CD4-positive, alpha-beta memory T cell (primary cell): ENCODE measurements around the gene ACSS1. TPM values are rescaled to one million over a fixed set of nuclear protein-coding genes. Genes with fewer than 3 reads are reported as not detected.

Experiments used
- CTCF ChIA-PET: fragments of 350-600 bp; sonication (Branson Sonifier 250); formaldehyde crosslinking; loops from one replicate; lab custom pipeline; 2021; ENCODE audit warnings: inconsistent platforms; ENCODE audit not compliant: partially characterized antibody; lab: Charles Lee
- POLR2A ChIA-PET: fragments of 350-600 bp; sonication (Branson Sonifier 250); formaldehyde crosslinking; loops from one replicate; lab custom pipeline; 2021; ENCODE audit not compliant: partially characterized antibody; lab: Charles Lee
- DNase-seq, 5 donors: peaks; one replicate each; pipeline versions ENCODE4 v3.0.0 to v3.0.0-alpha.2; 2020 to 2022; ENCODE audit warnings: mixed read lengths in 1 of 5
- H3K27ac ChIP-seq: one replicate; pipeline ENCODE4 v1.7.0; 2013; ENCODE audit warnings: low read depth, low read length
- H3K27me3 ChIP-seq: 2 replicates; pipeline ENCODE4 v1.7.0; 2013; ENCODE audit warnings: mild to moderate bottlenecking, low read length, moderate library complexity; ENCODE audit not compliant: insufficient read depth
- H3K36me3 ChIP-seq: 2 replicates; pipeline ENCODE4 v1.7.0; 2013; ENCODE audit warnings: mild to moderate bottlenecking, low read length, moderate library complexity; ENCODE audit not compliant: insufficient read depth
- H3K4me1 ChIP-seq: 2 replicates; pipeline ENCODE4 v1.7.0; 2013; ENCODE audit warnings: mild to moderate bottlenecking, low read length, moderate library complexity; ENCODE audit not compliant: insufficient read depth
- H3K4me3 ChIP-seq, 2 donors: one replicate each; pipeline ENCODE4 v1.7.0; 2013; ENCODE audit warnings: low read length in 2 of 2, mild to moderate bottlenecking in 1 of 2
- H3K9me3 ChIP-seq, 2 donors: one replicate each; pipeline ENCODE4 v1.7.0; 2013; ENCODE audit warnings: low read length in 2 of 2, control low read depth in 1 of 2; ENCODE audit not compliant: control insufficient read depth in 1 of 2
- H3K27ac Mint-ChIP-seq, 7 donors: one replicate each; pipeline ENCODE4 v1.8.0; 2020 to 2021; ENCODE audit warnings: mixed read lengths in 7 of 7, mild to moderate bottlenecking in 6 of 7, inconsistent platforms in 3 of 7, moderate library complexity in 3 of 7
- H3K27me3 Mint-ChIP-seq, 2 donors: one replicate each; pipeline ENCODE4 v1.8.0; 2020 to 2021; ENCODE audit warnings: mixed read lengths in 2 of 2
- H3K36me3 Mint-ChIP-seq, 2 donors: one replicate each; pipeline ENCODE4 v1.8.0; 2020 to 2021; ENCODE audit warnings: mixed read lengths in 2 of 2, inconsistent platforms in 1 of 2, mild to moderate bottlenecking in 1 of 2
- H3K4me1 Mint-ChIP-seq, 4 donors: one replicate each; pipeline ENCODE4 v1.8.0; 2020 to 2021; ENCODE audit warnings: mixed read lengths in 4 of 4, mild to moderate bottlenecking in 1 of 4
- H3K4me3 Mint-ChIP-seq, 8 donors: one replicate each; pipeline ENCODE4 v1.8.0; 2020 to 2021; ENCODE audit warnings: mixed read lengths in 8 of 8, mild to moderate bottlenecking in 7 of 8, moderate library complexity in 6 of 8, inconsistent platforms in 3 of 8
- H3K9me3 Mint-ChIP-seq, 8 donors: one replicate each; pipeline ENCODE4 v1.8.0; 2020 to 2021; ENCODE audit warnings: mixed read lengths in 8 of 8, mild to moderate bottlenecking in 5 of 8, inconsistent platforms in 3 of 8, moderate library complexity in 1 of 8
- intact Hi-C: fragments of 100-400 bp; cut with micrococcal nuclease; formaldehyde crosslinking; loops from one replicate; pipeline ENCODE4 v1.15.1; 2023
- polyA plus RNA-seq, 2 donors: library from polyadenylated mRNA; unstranded; fragments of 300-500 nt; fragmentation: Illumina TruSeq; gene quantifications; one replicate each; pipeline ENCODE4 v1.2.3, GENCODE V29; 2021
- total RNA-seq, 2 experiments: library from RNA; stranded (reverse); gene quantifications; one replicate each; pipeline ENCODE4 v1.2.3, GENCODE V29; 2021

Gene ACSS1
- total and polyA plus RNA-seq, 4 experiments from 2014 or later: 44.6 to 56.5 (median 51.3) TPM

DNA sequence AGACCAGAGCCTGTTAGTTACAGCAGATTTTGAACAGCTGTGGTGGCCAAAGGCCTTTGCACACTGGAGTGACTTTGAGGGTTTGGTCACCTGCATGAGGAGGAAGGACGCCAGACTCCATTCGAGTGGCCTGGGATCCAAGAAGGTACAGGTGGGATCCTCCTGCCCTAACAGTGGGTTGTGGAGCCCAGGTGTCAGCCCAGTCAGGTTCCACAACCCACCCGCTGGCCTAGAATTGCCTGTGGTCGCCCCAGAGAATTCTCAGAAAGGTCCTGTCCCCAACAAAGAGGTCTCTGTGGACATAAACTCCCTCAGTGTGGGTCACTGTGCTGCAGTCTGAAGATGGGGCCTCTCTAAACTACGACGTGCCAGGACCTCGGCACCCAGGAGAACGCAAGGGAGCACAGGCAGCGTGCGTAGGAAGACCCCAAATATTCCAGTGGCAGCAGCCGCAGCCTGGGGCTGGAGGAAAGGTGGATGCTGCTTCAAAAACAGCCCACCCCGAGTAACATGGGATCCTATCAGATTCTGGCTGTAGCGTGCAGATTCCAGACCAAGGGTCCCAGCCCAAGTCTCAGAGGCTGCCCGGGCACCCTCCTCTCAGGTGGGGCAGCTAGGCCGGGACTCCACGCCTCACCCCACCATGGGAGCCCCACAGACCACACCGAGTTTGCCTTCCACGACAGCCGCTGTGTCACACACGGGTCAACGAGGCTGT lies 16.0 kb downstream of the ACSS1 start:
- H3K27ac Mint-ChIP-seq: peak overlapping the region; percentile 70 to 97 (median 94)
- H3K9me3 Mint-ChIP-seq: no peaks in the 10 kb centered on the region
- no peaks in the 10 kb centered on the region for H3K9me3 ChIP-seq
- POLR2A ChIA-PET: interaction anchor here (2.4 kb wide), 1 partner anchor 16 kb away, joined by 17 read pairs; the partner anchor contains the start of gene ACSS1
- H3K27me3 Mint-ChIP-seq: no peaks in the 10 kb centered on the region
- H3K36me3 ChIP-seq: no peaks in the 10 kb centered on the region
- no peak overlapping the region for H3K4me3 ChIP-seq
- H3K4me1 Mint-ChIP-seq: peaks cover 20 to 62% (median 49%) of the 10 kb centered on the region in 4 donors
- peaks cover 56% of the 10 kb centered on the region for H3K4me1 ChIP-seq
- no peak for DNase-seq
- H3K36me3 Mint-ChIP-seq: peaks cover under 1 to 12% of the 10 kb centered on the region in 2 donors
- peak overlapping the region; percentile 51 for H3K27ac ChIP-seq
- CTCF ChIA-PET: interaction anchor here (0.7 to 3.3 kb wide), 2 partner anchors 48 to 319 kb away, joined by 3 to 11 read pairs; no protein-coding TSS in a partner anchor
- intact Hi-C loops: loop anchor here (2.0 kb wide), 1 partner anchor 17 kb away; the partner anchor contains the start of gene ACSS1
- no peaks in the 10 kb centered on the region for H3K27me3 ChIP-seq
- peak overlapping the region in 3 of 8 donors; percentile 27 to 49 (median 47) for H3K4me3 Mint-ChIP-seq

GRCh38 chr20:25040438-25040831 lies 17.5 kb downstream of the ACSS1 start:
- H3K4me1 Mint-ChIP-seq: peaks cover 34 to 77% (median 62%) of the 10 kb centered on the region in 4 donors
- H3K4me3 Mint-ChIP-seq: peak overlapping the region in 2 of 8 donors; percentile 12 to 50
- CTCF ChIA-PET: no interaction called here
- H3K4me3 ChIP-seq: no peak overlapping the region
- peaks cover 71% of the 10 kb centered on the region for H3K4me1 ChIP-seq
- H3K36me3 Mint-ChIP-seq: peaks cover 0 to 2% of the 10 kb centered on the region in 2 donors
- no peaks in the 10 kb centered on the region for H3K27me3 ChIP-seq
- H3K27ac Mint-ChIP-seq: peak overlapping the region; percentile 57 to 87 (median 80)
- no peaks in the 10 kb centered on the region for H3K9me3 ChIP-seq
- POLR2A ChIA-PET: no interaction called here
- H3K36me3 ChIP-seq: no peaks in the 10 kb centered on the region
- no peaks in the 10 kb centered on the region for H3K9me3 Mint-ChIP-seq
- no peaks in the 10 kb centered on the region for H3K27me3 Mint-ChIP-seq
- no peak for DNase-seq
- no peak overlapping the region for H3K27ac ChIP-seq
- intact Hi-C loops: no loop called here

DNA sequence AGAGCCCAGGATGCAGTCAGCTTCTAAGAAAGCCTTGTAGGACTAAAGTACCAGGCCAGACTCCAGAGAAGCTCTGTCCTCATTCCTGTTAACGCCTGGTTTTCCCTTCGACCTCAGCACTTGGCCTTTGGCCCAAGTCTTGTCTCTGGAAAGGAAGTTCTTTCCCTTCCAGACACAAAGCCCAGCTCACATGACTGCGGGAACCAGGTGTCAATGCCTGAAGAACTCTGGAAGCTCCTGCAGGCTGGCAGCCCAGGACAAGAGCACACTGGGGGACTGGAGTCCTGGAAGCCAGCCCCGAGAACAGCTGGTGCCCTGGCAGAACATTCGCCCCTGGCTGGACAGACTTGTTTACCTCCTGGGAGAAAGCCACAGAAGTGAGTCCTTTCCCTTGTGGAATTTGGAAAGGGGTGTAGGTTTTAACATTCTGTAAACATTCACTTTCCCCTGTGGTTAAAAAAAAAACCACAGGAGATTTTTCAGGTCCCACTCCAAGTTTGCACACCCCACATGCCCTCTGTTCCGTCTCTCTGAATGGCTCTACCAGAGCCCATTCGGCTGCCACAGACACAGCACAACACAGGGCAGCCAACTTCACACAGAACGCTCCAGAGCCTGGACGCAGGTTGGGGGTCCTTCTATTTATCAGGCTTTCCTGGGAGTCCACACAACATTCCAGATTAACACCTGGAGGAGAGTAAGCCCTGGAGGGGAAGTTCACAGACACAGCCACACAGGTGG lies 18.1 kb downstream of the ACSS1 start:
- no peak for DNase-seq
- no peak overlapping the region for H3K4me3 ChIP-seq
- Mint-ChIP-seq H3K36me3 (peaks cover 0 to 2% of the 10 kb centered on the region in 2 donors), H3K27me3 (no peaks in the 10 kb centered on the region), H3K9me3 (no peaks in the 10 kb centered on the region), H3K27ac (peak overlapping the region; percentile 37 to 87 (median 78)), H3K4me1 (peaks cover 34 to 80% (median 63%) of the 10 kb centered on the region in 4 donors), H3K4me3 (peak overlapping the region in 2 of 8 donors; percentile 29 to 50)
- intact Hi-C loops: no loop called here
- H3K27me3 ChIP-seq: no peaks in the 10 kb centered on the region
- POLR2A ChIA-PET: interaction anchor here (1.0 to 1.5 kb wide), 2 partner anchors 19 to 156 kb away, joined by 3 to 4 read pairs; partner anchors contain the start of genes ACSS1 and ENTPD6
- H3K9me3 ChIP-seq: no peaks in the 10 kb centered on the region
- H3K4me1 ChIP-seq: peaks cover 71% of the 10 kb centered on the region
- CTCF ChIA-PET: interaction anchor here (0.6 kb wide), 1 partner anchor 25 kb away, joined by 3 read pairs; no protein-coding TSS in a partner anchor
- peak overlapping the region; percentile 15 for H3K27ac ChIP-seq
- H3K36me3 ChIP-seq: no peaks in the 10 kb centered on the region

DNA sequence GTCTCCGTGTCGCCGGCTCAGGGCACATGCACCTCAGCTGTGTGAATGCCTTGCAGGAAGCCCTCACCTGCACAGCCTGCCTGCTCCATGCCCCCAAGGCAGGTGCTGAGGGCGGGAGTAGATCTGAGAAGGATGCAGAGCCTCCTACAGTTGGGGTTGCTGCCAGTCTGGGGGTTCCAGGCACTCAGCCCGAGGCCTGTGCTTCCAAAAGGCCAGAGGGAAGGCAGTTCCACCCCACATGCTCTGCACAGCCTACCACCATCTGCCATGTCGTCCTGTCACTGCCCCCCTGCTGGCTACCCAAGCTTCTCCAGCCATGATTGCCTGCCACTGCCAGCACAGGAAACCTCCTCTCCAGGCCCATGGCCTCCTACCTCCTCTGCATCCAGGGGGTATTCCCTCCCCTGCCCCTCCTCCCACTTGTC lies 19.3 kb downstream of the ACSS1 start:
- peaks cover 35 to 88% (median 60%) of the 10 kb centered on the region in 4 donors for H3K4me1 Mint-ChIP-seq
- intact Hi-C loops: no loop called here
- H3K4me3 Mint-ChIP-seq: no peak overlapping the region
- H3K36me3 Mint-ChIP-seq: peaks cover 0 to 2% of the 10 kb centered on the region in 2 donors
- ChIA-PET POLR2A (interaction anchor here (1.5 kb wide), 1 partner anchor 20 kb away, joined by 4 read pairs; the partner anchor contains the start of gene ACSS1), CTCF (interaction anchor here (0.8 to 0.9 kb wide), 2 partner anchors 44 to 45 kb away, joined by 3 read pairs; no protein-coding TSS in a partner anchor)
- DNase-seq: no peak
- no peak overlapping the region for H3K27ac ChIP-seq
- H3K9me3 Mint-ChIP-seq: no peaks in the 10 kb centered on the region
- H3K4me1 ChIP-seq: peaks cover 70% of the 10 kb centered on the region
- H3K36me3 ChIP-seq: no peaks in the 10 kb centered on the region
- no peaks in the 10 kb centered on the region for H3K27me3 Mint-ChIP-seq
- no peaks in the 10 kb centered on the region for H3K27me3 ChIP-seq
- H3K27ac Mint-ChIP-seq: peak overlapping the region; percentile 52 to 82 (median 65)
- no peak overlapping the region for H3K4me3 ChIP-seq
- H3K9me3 ChIP-seq: no peaks in the 10 kb centered on the region

- ChIA-PET CTCF (interaction anchor here (0.8 kb wide), 1 partner anchor 45 kb away, joined by 3 read pairs; no protein-coding TSS in a partner anchor), POLR2A (interaction anchor here (1.5 kb wide), 1 partner anchor 20 kb away, joined by 4 read pairs; the partner anchor contains the start of gene ACSS1)
- Mint-ChIP-seq H3K4me1 (peaks cover 34 to 85% (median 57%) of the 10 kb centered on the region in 4 donors), H3K4me3 (peak overlapping the region in 1 of 8 donors; percentile 15), H3K36me3 (no peaks in the 10 kb centered on the region), H3K9me3 (no peaks in the 10 kb centered on the region), H3K27me3 (no peaks in the 10 kb centered on the region), H3K27ac (peak overlapping the region; percentile 29 to 83 (median 78))
- Histone ChIP-seq H3K4me1 (peaks cover 65% of the 10 kb centered on the region), H3K4me3 (no peak overlapping the region), H3K27me3 (no peaks in the 10 kb centered on the region), H3K9me3 (no peaks in the 10 kb centered on the region), H3K36me3 (no peaks in the 10 kb centered on the region), H3K27ac (no peak overlapping the region)
- DNase-seq: no peak
- intact Hi-C loops: no loop called here
These were observed 19.9 kb downstream of the ACSS1 start for GRCh38 chr20:25038103-25038410.

- H3K9me3 ChIP-seq: no peaks in the 10 kb centered on the region
- H3K4me1 ChIP-seq: peaks cover 59% of the 10 kb centered on the region
- DNase-seq: no peak
- H3K36me3 ChIP-seq: no peaks in the 10 kb centered on the region
- POLR2A ChIA-PET: interaction anchor here (1.8 kb wide), 1 partner anchor 8 kb away, joined by 5 read pairs; no protein-coding TSS in a partner anchor
- H3K4me1 Mint-ChIP-seq: peaks cover 29 to 79% (median 51%) of the 10 kb centered on the region in 4 donors
- CTCF ChIA-PET: interaction anchor here (0.8 to 1.0 kb wide), 2 partner anchors 31 to 44 kb away, joined by 3 to 5 read pairs; no protein-coding TSS in a partner anchor
- H3K4me3 ChIP-seq: no peak overlapping the region
- no peaks in the 10 kb centered on the region for H3K27me3 Mint-ChIP-seq
- H3K27ac ChIP-seq: no peak overlapping the region
- peak overlapping the region; percentile 55 to 83 (median 81) for H3K27ac Mint-ChIP-seq
- no peaks in the 10 kb centered on the region for H3K9me3 Mint-ChIP-seq
- H3K27me3 ChIP-seq: no peaks in the 10 kb centered on the region
- H3K36me3 Mint-ChIP-seq: peaks cover 0 to 3% of the 10 kb centered on the region in 2 donors
- intact Hi-C loops: no loop called here
- peak overlapping the region in 2 of 8 donors; percentile 15 to 26 for H3K4me3 Mint-ChIP-seq
These were observed 20.4 kb downstream of the ACSS1 start for GRCh38 chr20:25037288-25038102.
